NCI-H1105 (cell line): ENCODE results near the gene TASP1.
"Not testable (repeated sequence)": the region's sequence is repeated elsewhere in the genome, so short reads cannot be mapped to it uniquely, and the experiment has no call there.

Experiments used
- DNase-seq: peaks from one replicate; lab custom pipeline; 2025; lab: John Stamatoyannopoulos, UW

TASP1 gene, protein sequence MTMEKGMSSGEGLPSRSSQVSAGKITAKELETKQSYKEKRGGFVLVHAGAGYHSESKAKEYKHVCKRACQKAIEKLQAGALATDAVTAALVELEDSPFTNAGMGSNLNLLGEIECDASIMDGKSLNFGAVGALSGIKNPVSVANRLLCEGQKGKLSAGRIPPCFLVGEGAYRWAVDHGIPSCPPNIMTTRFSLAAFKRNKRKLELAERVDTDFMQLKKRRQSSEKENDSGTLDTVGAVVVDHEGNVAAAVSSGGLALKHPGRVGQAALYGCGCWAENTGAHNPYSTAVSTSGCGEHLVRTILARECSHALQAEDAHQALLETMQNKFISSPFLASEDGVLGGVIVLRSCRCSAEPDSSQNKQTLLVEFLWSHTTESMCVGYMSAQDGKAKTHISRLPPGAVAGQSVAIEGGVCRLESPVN

DNA sequence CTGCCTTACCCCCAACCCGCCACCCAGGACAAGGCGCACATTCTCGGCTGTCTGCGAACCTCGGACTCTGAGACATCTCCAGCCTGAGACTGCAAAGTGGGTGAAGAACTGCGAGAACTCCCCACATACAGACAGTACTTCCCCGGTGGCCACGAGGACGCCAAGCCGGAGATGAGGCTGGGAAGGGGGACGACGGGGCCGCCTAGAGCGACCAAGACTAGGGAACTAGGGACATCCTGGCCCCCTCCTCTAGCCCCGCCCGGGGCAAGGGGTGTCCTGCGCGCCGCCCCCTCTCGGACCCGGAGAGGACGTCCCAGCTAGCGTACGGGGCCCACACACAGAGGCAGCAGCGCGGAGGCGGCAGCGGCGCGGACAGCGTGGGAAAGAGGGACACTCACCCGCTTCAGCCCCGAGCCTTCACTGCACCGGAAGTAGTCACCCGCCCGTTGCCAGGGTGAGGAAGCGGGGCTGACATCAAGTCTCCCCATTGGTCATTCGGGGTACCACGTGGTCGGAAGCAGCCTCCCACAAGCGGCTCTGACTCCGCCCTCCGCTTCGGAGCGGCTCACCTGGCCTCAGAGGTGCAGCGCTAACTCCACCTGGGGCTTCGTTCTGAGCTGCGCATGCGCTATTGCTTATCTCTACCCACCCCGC is at the start of gene TASP1:
Gene TASP1 (minus strand): TSS at position 437 of the 654 bp plus-strand sequence. CDS start 8,854 bp downstream, outside the sequence.
- peak; percentile 98 for DNase-seq

DNA sequence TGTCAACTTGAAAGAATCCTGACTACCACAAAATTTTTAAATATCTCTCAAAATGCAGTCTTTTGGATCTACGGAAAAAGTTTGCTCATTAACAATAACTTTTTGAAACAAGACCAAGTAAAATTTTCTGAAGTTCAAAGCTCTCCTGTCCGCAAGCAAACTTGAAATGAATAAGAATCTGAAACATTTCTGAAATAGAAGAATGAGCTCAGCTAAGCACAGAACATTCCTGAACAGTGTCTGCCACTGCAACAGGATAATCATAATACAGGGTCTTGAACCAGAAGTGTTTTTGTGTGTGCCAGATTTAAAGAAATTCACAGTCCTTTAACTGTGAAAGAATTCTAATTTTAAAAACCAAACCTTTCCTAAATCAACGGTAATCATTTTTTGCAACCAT is 49.1 kb upstream of the TASP1 start:
- no peak for DNase-seq

DNA sequence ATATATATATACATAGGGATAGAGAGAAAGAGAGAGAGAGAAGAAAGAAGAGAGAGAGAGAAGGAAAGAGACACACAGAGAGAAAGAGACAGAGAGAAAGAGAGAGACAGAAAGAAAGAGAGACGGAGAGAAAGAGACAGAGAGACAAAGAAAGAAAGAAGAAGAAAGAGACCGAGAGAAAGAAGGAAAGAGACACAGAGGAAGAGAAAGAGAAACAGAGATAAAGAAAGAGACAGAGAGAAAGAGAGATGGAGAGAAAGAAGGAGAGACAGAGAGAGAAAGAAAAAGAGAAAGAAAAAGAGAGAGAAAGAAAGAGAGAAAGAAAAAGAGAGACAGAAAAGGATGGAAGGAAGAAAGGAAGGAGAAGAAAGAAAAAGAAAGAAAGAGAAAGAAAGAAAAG is 46.9 kb upstream of the TASP1 start:
- DNase-seq = no peak

DNA sequence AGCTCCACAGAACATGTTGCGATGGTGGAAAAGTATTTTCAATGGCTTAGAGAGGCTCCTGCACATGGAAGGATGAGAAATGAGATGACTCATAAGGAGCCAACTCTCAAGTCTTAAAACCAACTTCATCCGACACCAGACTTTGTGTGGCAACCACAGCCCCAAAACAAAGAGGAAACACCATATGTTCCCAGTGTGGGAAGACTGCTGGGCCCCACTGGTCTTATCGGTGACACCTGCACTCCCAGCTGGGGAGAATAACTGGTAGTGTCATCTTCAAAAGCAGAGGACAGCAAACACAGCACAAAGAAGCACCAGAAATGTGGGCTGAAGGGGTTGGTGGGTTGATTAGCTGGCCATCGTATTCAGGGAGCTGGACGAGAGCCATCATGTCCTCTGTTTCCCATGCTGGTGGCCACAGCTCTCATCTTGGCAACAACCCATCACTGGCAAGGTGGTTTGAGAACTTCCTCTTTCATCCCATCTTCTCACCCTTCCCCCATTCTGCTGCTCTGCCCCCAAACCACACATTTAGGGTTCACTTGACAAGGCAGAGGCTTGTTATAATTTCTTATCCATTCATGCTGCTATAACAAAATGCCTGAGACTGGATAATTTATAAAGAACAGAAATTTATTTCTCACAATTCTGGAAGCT is 46.0 kb upstream of the TASP1 start:
- no peak for DNase-seq

DNA sequence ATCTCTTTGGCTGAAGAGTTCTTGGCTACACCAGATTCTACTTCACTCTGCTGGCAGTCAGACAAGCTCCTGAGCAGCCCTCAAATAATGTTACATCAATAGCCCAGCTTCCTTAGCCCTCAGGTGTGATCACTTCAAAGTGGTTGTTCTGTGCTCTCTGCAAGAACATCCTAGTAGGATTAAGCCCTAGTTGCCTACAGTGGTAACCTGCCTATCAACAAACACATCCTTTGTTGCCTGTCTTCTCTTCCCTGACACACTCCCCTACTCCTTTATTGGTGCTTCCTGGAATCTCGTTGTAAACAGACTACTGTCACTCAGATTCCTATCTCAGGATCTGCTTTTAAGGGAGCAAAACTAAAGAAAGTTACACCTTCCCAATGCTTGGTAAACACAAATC is 45.1 kb upstream of the TASP1 start:
- DNase-seq = no peak

DNA sequence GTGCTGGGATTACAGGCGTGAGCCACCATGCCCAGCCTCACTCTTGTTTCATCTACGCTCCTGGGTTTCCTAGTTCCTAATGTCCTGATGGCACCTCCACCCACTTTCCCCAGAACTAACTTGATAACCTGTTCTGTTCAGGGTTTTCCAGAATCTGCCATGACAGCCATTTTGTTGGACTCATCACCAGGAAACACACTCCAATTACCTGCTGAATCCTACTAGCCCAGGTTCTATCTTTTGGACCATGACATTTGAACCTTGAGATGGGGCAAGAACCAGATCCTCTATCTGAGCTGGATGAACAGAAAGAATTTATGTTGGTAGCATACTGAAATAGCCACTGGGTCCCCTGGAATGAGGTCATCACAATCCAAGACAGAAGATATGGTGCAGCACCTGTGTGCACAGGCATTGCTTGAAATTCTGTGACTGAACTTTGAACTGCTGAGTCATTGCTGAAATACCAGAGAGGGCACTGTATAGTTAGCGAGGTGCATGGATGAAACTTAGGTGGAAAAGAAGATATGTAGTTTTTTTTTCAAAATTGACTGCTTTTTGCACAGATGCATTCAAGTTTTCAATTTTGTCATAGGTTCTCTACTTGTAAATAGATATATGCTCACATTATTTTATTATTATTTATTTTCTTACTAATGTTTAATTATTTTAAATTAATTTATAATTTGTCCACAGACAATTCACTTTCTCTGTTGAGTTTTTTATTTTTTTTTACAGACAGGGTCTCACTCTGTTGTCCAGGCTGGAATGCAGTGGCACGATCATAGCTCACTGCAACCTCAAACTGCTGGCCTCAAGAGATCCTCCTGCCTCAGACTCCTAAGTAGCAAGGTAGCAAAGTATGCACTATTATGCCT is 42.8 kb upstream of the TASP1 start:
- no peak for DNase-seq

DNA sequence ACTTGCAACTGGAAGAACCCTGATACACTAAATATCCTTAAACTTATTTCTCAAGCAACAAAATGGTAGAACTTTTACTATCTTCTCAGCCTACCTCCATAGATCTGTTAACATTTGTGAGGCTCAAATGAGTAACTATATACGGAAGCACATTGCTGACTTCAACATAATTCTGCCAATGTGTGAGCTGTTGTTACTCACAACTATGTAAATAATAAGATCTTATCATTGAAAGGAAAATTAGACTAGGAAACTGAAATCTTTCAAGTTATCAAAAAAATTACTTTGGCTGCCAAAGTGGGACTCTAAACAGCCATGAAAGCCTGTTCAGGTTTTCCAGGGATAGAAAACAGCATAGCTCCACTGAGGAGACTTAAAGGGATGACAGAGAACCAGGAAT is 40.2 kb upstream of the TASP1 start:
- DNase-seq = no peak

DNA sequence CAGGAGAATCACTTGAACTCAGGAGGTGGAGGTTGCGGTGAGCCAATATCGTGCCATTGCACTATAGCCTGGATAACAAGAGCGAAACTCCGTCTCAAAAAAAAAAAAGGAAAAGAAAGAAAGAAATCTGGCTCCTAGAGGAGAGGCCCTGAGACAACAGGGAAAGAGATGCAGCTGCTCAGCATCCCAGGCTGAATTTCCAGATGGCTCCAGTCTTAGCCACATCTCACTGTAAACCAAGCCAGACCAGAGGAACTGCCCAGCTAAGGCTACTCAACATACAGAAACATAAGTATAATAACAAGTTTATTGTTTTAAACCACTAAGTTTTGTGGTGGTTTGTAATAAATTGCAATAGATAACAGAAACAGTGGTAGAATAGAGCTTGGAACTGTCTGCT is 38.5 kb upstream of the TASP1 start:
- DNase-seq = no peak

DNA sequence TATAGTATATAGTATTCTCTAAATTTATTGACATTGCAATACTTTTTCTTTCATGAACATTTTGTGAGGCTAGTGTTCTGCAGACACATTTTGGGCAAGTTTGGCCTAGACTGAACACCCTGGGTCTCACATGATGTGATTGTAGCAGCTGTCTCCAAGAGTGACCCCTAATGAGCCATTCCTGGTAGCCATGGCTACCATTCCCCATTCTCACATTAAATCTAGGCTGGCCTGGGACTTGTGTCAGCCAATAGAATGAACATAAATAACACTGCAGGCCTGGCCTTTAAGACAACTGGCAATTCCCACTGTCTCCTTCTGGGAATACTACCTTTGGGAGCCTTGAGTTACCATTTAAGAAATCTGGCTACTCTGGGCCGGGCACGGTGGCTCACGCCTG is 38.0 kb upstream of the TASP1 start:
- no peak for DNase-seq

DNA sequence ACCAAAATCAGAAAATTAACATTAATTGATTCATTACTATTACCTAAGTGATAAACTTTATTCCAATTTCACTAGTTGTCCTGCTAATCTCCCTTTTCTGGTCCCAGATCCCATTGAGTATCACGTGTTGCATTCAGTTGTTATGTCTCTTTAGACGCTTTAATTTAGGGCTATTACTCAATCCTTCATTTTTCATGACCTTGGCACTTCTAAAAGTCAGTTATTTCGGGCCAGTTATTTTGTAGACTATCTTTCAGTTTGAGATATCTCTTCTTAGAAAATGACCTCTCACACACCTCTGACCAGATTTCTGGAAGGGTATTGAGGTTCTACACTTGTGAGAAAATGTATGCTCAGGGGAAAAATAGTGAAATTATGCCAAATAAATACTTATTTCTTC is 34.0 kb upstream of the TASP1 start:
- no peak for DNase-seq

DNA sequence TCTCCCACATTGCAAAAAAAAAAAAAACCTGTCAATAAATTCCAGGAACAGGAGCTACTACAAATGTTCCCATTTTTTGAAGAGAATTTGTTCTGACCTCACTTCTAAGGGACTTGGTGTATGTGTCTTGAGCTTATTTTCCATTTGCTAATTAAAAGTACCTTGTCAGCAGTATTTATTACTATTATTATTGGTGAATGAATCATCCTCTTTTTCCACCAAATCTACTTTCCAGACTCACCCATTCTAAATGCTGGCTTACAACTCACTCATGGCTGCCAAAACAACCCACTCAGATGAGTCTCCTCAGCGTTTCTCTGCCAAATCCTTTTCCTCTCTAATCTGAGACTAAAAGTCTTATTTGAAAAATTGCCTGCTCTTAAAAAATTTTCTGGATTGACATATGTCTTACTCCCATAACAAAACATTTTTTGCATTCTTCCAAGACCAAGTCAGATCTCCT is 33.2 kb upstream of the TASP1 start:
- DNase-seq = no peak

DNA sequence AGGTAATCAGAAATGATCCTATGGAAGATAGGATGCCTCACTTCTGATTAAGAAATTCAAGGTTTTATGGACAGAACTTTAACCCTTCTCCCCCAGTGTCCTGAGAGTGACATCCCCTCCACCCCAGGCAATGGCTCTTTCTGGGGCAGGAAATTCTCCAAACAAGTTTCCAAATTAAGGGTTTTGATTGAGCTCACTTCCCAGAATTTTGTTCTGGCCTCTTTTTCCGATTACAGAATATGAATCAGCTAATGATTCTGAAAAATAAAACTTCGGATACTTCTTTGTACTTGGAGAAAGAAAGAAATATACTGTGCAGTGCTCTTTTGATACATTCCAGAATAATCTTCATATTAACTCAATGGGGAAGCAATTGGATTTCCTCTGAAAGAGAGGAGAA is 32.8 kb upstream of the TASP1 start:
- DNase-seq = no peak

DNA sequence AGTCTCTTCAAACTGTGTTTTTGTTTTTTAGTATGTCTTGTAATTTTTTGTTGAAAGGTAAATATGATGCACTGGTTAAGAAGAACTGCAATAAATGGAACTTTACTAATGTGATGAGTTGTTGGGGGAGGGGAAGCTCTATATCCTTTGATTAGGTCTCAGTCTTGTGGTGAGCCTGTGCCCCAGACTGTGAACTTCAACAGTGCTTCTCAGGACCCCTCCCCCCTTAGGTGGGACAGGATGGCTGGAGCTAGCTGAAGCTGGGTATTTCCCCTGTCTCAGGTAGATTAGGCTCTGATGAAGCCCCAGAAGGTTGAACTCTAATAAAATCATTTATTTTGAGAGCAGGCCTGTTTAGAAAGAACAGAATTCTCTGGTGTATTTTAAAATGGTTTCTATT is 31.4 kb upstream of the TASP1 start:
- no peak for DNase-seq

DNA sequence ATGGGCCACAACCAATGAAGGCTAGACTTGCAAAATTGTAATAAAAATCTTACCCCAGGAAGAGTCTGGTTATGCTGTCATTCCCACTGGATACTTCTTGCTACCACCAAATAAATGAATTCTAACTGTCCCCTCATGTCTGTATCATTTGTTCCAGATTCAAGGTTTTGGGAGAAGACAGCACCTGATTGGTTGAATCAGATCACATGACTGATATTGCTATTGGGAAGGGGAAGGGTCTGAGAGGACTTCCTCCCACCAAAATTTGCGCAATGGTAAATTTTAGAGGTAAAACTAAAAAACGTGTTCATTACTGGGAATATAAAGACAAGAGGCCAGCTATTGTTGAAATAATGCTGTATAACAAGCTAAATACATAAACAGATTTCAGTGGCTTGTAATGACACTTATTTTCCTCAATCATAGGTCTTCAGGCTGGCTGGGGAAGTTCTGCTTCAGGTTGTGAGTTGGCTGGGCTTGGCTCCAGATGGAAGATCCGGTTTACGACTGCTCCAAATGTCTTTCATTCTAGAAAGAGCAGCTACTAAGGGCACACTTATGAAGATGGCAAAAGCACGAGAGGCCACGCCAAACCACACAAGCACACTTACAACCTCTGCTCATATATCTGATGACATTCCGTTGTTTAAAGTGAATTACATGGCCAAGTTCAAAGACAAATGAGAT is 27.1 kb upstream of the TASP1 start:
- DNase-seq = no peak

DNA sequence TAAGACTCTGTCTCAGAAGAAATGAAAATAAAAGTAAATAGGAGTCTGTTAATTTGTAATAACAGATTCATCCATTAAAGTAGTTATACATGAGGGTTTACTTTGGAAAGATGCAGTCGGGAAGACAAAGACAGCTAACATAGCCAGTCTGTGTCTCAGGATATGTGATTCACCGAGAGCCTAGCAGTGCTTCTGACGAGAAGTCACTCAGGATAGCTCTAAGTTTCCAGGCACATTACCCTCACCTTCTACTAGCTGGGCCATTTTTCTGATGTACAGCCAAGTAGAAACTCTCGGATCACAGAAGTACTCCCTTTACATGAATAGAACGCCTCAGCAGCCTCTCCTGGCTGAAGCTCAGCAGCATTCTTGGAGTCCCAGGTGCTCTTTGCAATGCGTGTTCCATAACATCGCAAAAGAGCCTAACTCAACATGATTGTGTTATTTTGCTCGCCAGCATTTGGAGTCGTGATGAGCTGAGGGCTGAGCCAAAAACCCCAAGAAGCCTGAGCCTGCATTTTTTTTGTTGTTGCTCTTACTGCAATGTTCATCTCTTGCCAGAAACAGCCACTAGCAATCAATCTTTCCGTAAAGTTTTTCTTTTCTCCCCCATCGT is 22.4 kb upstream of the TASP1 start:
- no peak for DNase-seq

DNA sequence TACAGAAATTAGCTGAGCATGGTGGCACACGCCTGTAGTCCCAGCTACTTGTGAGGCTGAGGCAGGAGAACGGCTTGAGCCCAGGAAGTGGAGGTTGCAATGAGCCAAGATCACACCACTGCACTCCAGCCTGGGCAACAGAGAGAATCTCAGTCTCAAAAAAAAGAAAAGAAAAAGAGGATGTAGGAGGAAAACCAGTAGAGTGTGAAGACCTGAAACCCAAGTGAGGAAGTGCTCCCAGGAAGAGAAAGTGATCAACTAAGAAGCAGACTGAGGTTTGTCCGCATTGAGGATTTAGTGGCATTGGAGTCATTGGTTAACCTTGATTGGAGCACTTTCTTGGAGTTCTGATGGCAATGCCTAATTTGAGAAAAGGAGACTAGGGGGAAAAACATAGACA is 20.6 kb upstream of the TASP1 start:
- DNase-seq = no peak

DNA sequence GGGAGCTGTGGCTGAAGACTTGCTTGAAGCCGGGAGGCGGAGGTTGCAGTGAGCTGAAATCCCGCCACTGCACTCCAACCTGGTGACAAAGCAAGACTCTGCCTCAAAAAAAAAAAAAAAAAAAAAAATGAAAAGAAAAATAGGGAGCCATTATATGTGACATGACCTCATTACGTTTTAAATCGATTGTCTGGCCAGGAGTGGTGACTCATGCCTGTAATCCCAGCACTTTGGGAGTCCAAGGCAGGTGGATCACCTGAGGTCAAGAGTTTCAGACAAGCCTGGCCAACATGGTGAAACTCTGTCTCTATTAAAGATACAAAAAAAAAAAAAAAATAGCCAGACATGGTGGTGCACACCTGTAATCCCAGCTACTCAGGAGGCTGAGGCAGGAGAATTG is 19.3 kb upstream of the TASP1 start:
- not testable (repeated sequence) for DNase-seq

DNA sequence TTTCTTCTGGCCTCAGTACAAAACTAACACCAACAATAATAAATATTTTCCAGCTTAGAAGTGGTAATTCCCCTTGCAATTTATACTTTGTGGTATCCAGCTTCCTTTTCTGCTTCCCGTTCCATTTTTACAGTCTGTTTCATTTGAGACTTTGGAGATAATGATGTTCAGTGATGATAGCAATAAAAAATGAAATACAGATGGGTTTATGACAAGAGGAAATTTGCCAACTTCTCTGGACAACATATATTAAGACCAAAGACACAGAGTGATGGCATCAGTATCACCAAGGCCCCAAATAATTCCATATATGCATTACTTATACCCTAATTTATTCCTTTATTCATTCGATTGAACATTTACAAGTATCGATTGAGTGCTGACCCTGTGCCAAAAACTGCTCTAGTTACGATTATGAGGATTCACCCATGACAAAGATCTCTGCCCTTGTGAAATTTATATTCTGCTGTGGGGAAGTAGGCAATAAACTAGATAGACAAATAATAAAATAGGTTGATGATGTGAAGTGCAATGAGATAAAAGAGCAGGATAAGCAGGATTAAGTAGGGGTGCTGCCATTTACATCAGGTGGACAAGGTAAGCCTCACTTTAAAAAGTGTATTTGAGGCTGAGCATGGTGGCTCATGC is 18.1 kb upstream of the TASP1 start:
- DNase-seq = no peak

DNA sequence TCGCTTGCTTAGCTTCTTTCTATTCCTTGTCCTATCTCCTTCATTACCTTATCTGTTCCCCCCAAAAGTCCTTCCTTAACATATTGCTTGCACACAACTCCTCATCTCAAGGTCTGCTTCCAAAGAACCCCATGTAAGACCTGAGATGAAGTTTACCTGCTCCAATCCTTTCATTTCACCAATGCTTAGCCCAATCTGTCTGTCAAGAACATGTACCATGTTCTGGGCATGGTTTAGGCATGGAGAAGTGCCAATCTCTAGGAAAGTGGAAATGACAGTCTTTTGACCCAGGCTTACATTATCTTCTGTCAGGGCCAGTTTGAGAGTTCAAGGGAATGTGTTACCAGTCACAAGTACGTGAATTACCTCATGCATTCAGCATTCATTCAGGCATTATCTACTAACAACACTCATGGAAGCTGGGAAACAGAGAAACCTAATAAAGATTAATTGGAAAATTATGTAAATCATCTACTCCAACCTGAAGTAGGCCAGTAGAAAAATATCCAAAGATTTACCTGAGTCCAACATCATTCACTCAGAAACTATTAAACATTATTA is 15.8 kb upstream of the TASP1 start:
- DNase-seq = no peak

DNA sequence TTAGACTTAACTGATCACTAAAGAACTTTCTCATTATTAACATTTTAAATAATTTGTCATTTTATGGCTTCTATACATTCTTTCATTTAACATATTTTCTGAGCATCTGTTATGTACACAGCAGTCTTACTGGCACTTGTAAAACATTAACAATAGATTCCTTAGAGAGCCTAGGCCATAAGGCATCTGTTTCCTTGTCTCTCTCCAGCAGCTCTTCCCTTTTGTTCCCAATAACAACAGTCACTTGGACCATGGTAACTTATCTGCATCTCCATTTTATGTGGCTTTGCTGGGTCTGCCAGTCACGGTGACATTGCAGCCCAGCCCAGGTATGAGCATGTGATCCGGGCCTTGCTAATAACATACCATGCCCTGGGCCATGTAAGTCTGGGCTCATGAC is 11.7 kb upstream of the TASP1 start:
- no peak for DNase-seq
